Spleen (tissue), 11 donors: Measurements from ENCODE around the gene DNHD1. TPM values are rescaled to one million over a fixed set of nuclear protein-coding genes. Genes with fewer than 3 reads are reported as not detected.

ENCODE experiments used
- DNase-seq: peaks from one replicate; pipeline ENCODE4 v3.0.0-alpha.2; 2020
- H3K27ac ChIP-seq, 8 donors: fragments of 200-600 bp; sonication (generic) in 7 of 8; 1 replicate in 4 of 8; 2 replicates in 4 of 8; pipeline versions ENCODE4 v1.5.0 to v1.8.0; 2016 to 2021; ENCODE audit warnings: inconsistent platforms in 4 of 8, mild to moderate bottlenecking in 4 of 8, moderate library complexity in 1 of 8
- H3K27me3 ChIP-seq, 7 donors: fragments of 200-600 bp; sonication (generic) in 6 of 7; replicated peaks in 1 of 7; 1 replicate in 4 of 7; 2 replicates in 3 of 7; pipeline versions ENCODE4 v1.5.0 to v1.8.0; 2016 to 2021; ENCODE audit warnings: inconsistent platforms in 3 of 7, mild to moderate bottlenecking in 1 of 7
- H3K36me3 ChIP-seq, 6 donors: fragments of 200-600 bp; sonication (generic) in 5 of 6; 1 replicate in 4 of 6; 2 replicates in 2 of 6; pipeline versions ENCODE4 v1.5.0 to v1.8.0; 2016 to 2021; ENCODE audit warnings: inconsistent platforms in 2 of 6
- H3K4me1 ChIP-seq, 6 donors: fragments of 200-600 bp; sonication (generic) in 5 of 6; 1 replicate in 3 of 6; 2 replicates in 3 of 6; pipeline versions ENCODE4 v1.5.0 to v1.8.0; 2016 to 2021; ENCODE audit warnings: inconsistent platforms in 3 of 6
- H3K4me3 ChIP-seq, 8 donors: fragments of 200-600 bp; sonication (generic) in 7 of 8; 1 replicate in 4 of 8; 2 replicates in 4 of 8; pipeline versions ENCODE4 v1.5.0 to v1.8.0; 2016 to 2021; ENCODE audit warnings: inconsistent platforms in 4 of 8, mild to moderate bottlenecking in 4 of 8, moderate library complexity in 2 of 8
- H3K9me3 ChIP-seq, 8 donors: fragments of 200-600 bp; sonication (generic) in 7 of 8; 1 replicate in 4 of 8; 2 replicates in 4 of 8; pipeline versions ENCODE4 v1.5.0 to v1.8.0; 2016 to 2021; ENCODE audit warnings: inconsistent platforms in 4 of 8
- CTCF ChIP-seq, 11 experiments: fragments of 200-600 bp in 7 of 11; fragments of 450-650 bp in 4 of 11; sonication (generic) in 4 of 11; IDR thresholded peaks in 8 of 11; conservative IDR thresholded peaks in 3 of 11; 1 replicate in 7 of 11; 2 replicates in 4 of 11; pipeline versions ENCODE4 v1.4.0 to v1.8.0; 2016 to 2021; ENCODE audit warnings: antibody characterized with exemption in 11 of 11, inconsistent platforms in 4 of 11, mild to moderate bottlenecking in 1 of 11
- POLR2A ChIP-seq, 3 donors: fragments of 450-650 bp; IDR thresholded peaks; one replicate each; pipeline ENCODE4 v1.5.1; 2017; ENCODE audit warnings: antibody characterized with exemption in 3 of 3, mild to moderate bottlenecking in 1 of 3
- POLR2AphosphoS5 ChIP-seq, 3 donors: sonication (generic); formaldehyde crosslinking; IDR thresholded peaks; one replicate each; pipeline ENCODE4 v1.5.1; 2017; ENCODE audit warnings: antibody characterized with exemption in 3 of 3
- WGBS, 5 donors: extraction: QIAGEN DNeasy Blood & Tissue Kit in 3 of 5; methylation state at CpG; one replicate each; pipeline versions ENCODE4 v1.1.5 to v1.1.7; 2013 to 2018; 5-methylcytosine and 5-hydroxymethylcytosine counted together
- intact Hi-C: fragments of 100-400 bp; cut with DNase I; formaldehyde crosslinking; loops from one replicate; pipeline ENCODE4 v1.15.0; 2023; ENCODE audit warnings: low total_unique reads
- polyA plus RNA-seq, 3 donors: library from polyadenylated mRNA; stranded (reverse); fragments of 200-250 nt; gene quantifications; one replicate each; pipeline ENCODE4 v1.2.1, GENCODE V29; 2013
- total RNA-seq, 7 donors: library from RNA; depleted of rRNA in 3 of 7; stranded (reverse); fragments of >200 nt in 3 of 7; fragmentation: NEBNext Ultra II Directional in 4 of 7; extraction: Animal tissue kit (Norgen Biotek cat#: 25700) in 4 of 7; gene quantifications; one replicate each; pipeline versions ENCODE4 v1.1.0 to v1.2.1, GENCODE V29; 2016 to 2021
- donor health status: healthy with polysubstance abuse.
- donor health status: DM: no; HTN: no; CAD: no; lungs with moderate emphysema.
- donor health status: DM: no; HTN: no; CAD: no.
- donor health status: Bipolar disorder and iron deficiency.
- donor health status: healthy.
- donor health status: DM: no; HTN: no; CAD: no.
- donor health status: DM: yes; HTN: yes; CAD: no.

DNHD1 gene
- total and polyA plus RNA-seq, 10 donors, result 6.0 to 40.7 (median 25.8) TPM

GRCh38 chr11:6502382-6502781, 5.3 kb downstream of the DNHD1 start:
- TF ChIP-seq CTCF (IDR thresholded peaks at IDR 0.05 in 8 of 11, conservative IDR thresholded peaks at IDR 0.05 in 3 of 11) (no peak), POLR2A (IDR thresholded peaks at IDR 0.05) (no peak), POLR2AphosphoS5 (IDR thresholded peaks at IDR 0.05) (no peak)
- WGBS, 5 donors, result 90 to 97% (median 96%) methylated on average over 3 of the region's 3 CpGs
- intact Hi-C loops, result loop anchor here (10.0 kb wide), 1 partner anchor 58 kb away; the partner anchor contains the start of gene HPX

GRCh38 chr11:6504166-6504565, 7.1 kb downstream of the DNHD1 start:
- intact Hi-C loops, result loop anchor here (10.0 kb wide), 1 partner anchor 59 kb away; the partner anchor contains the start of gene HPX
- 81 to 92% (median 87%) methylated on average over 3 of the region's 3 CpGs for WGBS, 5 donors
- no peak for TF ChIP-seq POLR2A (IDR thresholded peaks at IDR 0.05)
- no peak for TF ChIP-seq CTCF (IDR thresholded peaks at IDR 0.05 in 8 of 11, conservative IDR thresholded peaks at IDR 0.05 in 3 of 11)
- H3K27me3 ChIP-seq, result no peaks in the 10 kb centered on the region
- H3K9me3 ChIP-seq, result no peaks in the 10 kb centered on the region
- no peaks in the 10 kb centered on the region for H3K4me1 ChIP-seq
- H3K27ac ChIP-seq, result no peak overlapping the region
- no peak overlapping the region for H3K4me3 ChIP-seq
- DNase-seq, result no peak
- peaks cover 0 to 68% (median 16%) of the 10 kb centered on the region in 6 donors for H3K36me3 ChIP-seq

More at GRCh38 chr11:6502382-6502781, 5.3 kb downstream of the DNHD1 start:
- no peaks in the 10 kb centered on the region for H3K4me1 ChIP-seq
- no peak overlapping the region for H3K4me3 ChIP-seq
- peaks cover 0 to 76% (median 24%) of the 10 kb centered on the region in 6 donors for H3K36me3 ChIP-seq
- no peak overlapping the region for H3K27ac ChIP-seq
- H3K27me3 ChIP-seq, result no peaks in the 10 kb centered on the region
- DNase-seq, result no peak
- H3K9me3 ChIP-seq, result no peaks in the 10 kb centered on the region

- Histone ChIP-seq H3K27me3 (no peaks in the 10 kb centered on the region), H3K36me3 (peaks cover 0 to 68% (median 16%) of the 10 kb centered on the region in 6 donors), H3K9me3 (no peaks in the 10 kb centered on the region), H3K4me1 (no peaks in the 10 kb centered on the region), H3K27ac (no peak overlapping the region), H3K4me3 (no peak overlapping the region)
- DNase-seq, result no peak
- intact Hi-C loops, result loop anchor here (5.0 to 10.0 kb wide), 2 partner anchors 61 to 128 kb away; partner anchors contain the start of gene HPX
- 67 to 76% (median 67%) methylated on average over 2 of the region's 2 CpGs for WGBS, 5 donors
- TF ChIP-seq POLR2AphosphoS5 (IDR thresholded peaks at IDR 0.05), result no peak
- TF ChIP-seq CTCF (IDR thresholded peaks at IDR 0.05 in 8 of 11, conservative IDR thresholded peaks at IDR 0.05 in 3 of 11), result peak; percentile 40 to 78 (median 64)
- no peak for TF ChIP-seq POLR2A (IDR thresholded peaks at IDR 0.05)
These were observed 8.6 kb downstream of the DNHD1 start for GRCh38 chr11:6505577-6506240.

- no peaks in the 10 kb centered on the region for H3K27me3 ChIP-seq
- peaks cover 0 to 18% (median 4%) of the 10 kb centered on the region in 8 donors for H3K9me3 ChIP-seq
- DNase-seq, result no peak
- TF ChIP-seq POLR2A (IDR thresholded peaks at IDR 0.05) (no peak), CTCF (IDR thresholded peaks at IDR 0.05 in 8 of 11, conservative IDR thresholded peaks at IDR 0.05 in 3 of 11) (no peak), POLR2AphosphoS5 (IDR thresholded peaks at IDR 0.05) (no peak)
- no peaks in the 10 kb centered on the region for H3K4me1 ChIP-seq
- peaks cover 0 to 84% (median 32%) of the 10 kb centered on the region in 6 donors for H3K36me3 ChIP-seq
- intact Hi-C loops, result no loop called here
- H3K27ac ChIP-seq, result no peak overlapping the region
- H3K4me3 ChIP-seq, result no peak overlapping the region
These were observed 19.8 kb downstream of the DNHD1 start for GRCh38 chr11:6516865-6517264.
